NB4 (cell line): Measurements from ENCODE around the gene CACNA1B.
A peak's percentile ranks its signal among the peaks of the same experiment; 100 is the strongest.
"Not testable (repeated sequence)": the region's sequence is repeated elsewhere in the genome, so short reads cannot be mapped to it uniquely, and the experiment has no call there.

Experiments
- DNase-seq: peaks from one replicate; pipeline ENCODE4 v3.0.0; 2010; ENCODE audit warnings: low read depth
- H3K4me3 ChIP-seq: one replicate; pipeline ENCODE4 v1.5.1; 2011; ENCODE audit warnings: mild to moderate bottlenecking, low read depth, low read length, moderate library complexity
- CTCF ChIP-seq: IDR thresholded peaks from one replicate; pipeline ENCODE4 v1.5.1; 2012; ENCODE audit warnings: low read depth, low read length
- MAX ChIP-seq: IDR thresholded peaks from 2 replicates; pipeline ENCODE4 v1.6.1; 2011; ENCODE audit warnings: low read depth, low read length
- MYC ChIP-seq: IDR thresholded peaks from 2 replicates; pipeline ENCODE4 v1.6.1; 2011; ENCODE audit warnings: low read depth, low read length
- POLR2A ChIP-seq: IDR thresholded peaks from 2 replicates; pipeline ENCODE4 v1.6.1; 2011; ENCODE audit warnings: mild to moderate bottlenecking; ENCODE audit not compliant: insufficient read length; ENCODE audit errors: extremely low read depth

CACNA1B gene

GRCh38 chr9:138016406-138017187, 139.0 kb downstream of the CACNA1B start:
- no peak overlapping the region for H3K4me3 ChIP-seq
- DNase-seq = no peak
- no peak for TF ChIP-seq MYC
- TF ChIP-seq POLR2A = no peak
- no peak for TF ChIP-seq MAX

GRCh38 chr9:138017200-138017599, 139.6 kb downstream of the CACNA1B start:
- TF ChIP-seq CTCF = no peak
- TF ChIP-seq MAX = no peak
- TF ChIP-seq MYC = no peak
- no peak for TF ChIP-seq POLR2A
- DNase-seq = no peak
- H3K4me3 ChIP-seq = no peak overlapping the region

GRCh38 chr9:138019514-138019913, 141.9 kb downstream of the CACNA1B start:
- H3K4me3 ChIP-seq, DNase-seq: not testable (repeated sequence)

- no peak overlapping the region for H3K4me3 ChIP-seq
- no peak for TF ChIP-seq POLR2A
- TF ChIP-seq MYC = no peak
- no peak for TF ChIP-seq MAX
- TF ChIP-seq CTCF = no peak
- no peak for DNase-seq
Observed at GRCh38 chr9:138020120-138020794, 142.7 kb downstream of the CACNA1B start.

GRCh38 chr9:138020795-138021182, 143.2 kb downstream of the CACNA1B start:
- TF ChIP-seq POLR2A = no peak
- no peak for DNase-seq
- no peak overlapping the region for H3K4me3 ChIP-seq

- H3K4me3 ChIP-seq = no peak overlapping the region
- no peak for DNase-seq
- TF ChIP-seq MAX (no peak), MYC (no peak), POLR2A (no peak), CTCF (no peak)
Observed at GRCh38 chr9:138021251-138022056, 143.9 kb downstream of the CACNA1B start.

GRCh38 chr9:138022121-138022741, 144.6 kb downstream of the CACNA1B start:
- peak; percentile 40 for DNase-seq
- H3K4me3 ChIP-seq = no peak overlapping the region

More at GRCh38 chr9:138022121-138022741, 144.6 kb downstream of the CACNA1B start:
- TF ChIP-seq POLR2A (no peak), CTCF (peak; percentile 46), MYC (no peak)
